SK-N-SH (cell line): ENCODE measurements around the gene ATG7. TPM values are rescaled to one million over a fixed set of nuclear protein-coding genes. Genes with fewer than 3 reads are reported as not detected.

ENCODE experiments used
- CTCF ChIA-PET: fragments of 300-600, 350-600 bp; formaldehyde crosslinking; extraction: SDS; loops from one replicate; lab custom pipeline; 2021; lab: Yijun Ruan, JAX
- POLR2A ChIA-PET: fragments of 350-600 bp; sonication (Branson Sonifier 250); formaldehyde crosslinking; extraction: SDS; loops from one replicate; lab custom pipeline; 2020; ENCODE audit warnings: antibody characterized with exemption, inconsistent platforms; lab: Yijun Ruan, JAX
- DNase-seq: peaks from one replicate; pipeline ENCODE4 v3.0.0; 2012
- H2AFZ ChIP-seq: fragments of 200-600 bp; sonication (generic); 2 replicates; pipeline ENCODE4 v1.8.1; 2016; ENCODE audit warnings: antibody characterized with exemption, mild to moderate bottlenecking, low read depth
- H3F3A ChIP-seq: fragments of 200-600 bp; sonication (generic); replicated peaks from 2 replicates; pipeline ENCODE3; 2016; ENCODE audit warnings: antibody characterized with exemption, mild to moderate bottlenecking; ENCODE audit not compliant: insufficient read depth
- H3K27ac ChIP-seq, 2 experiments: fragments of 200-500 bp in 1 of 2; fragments of 200-600 bp in 1 of 2; sonication (Bioruptor generic) in 1 of 2; sonication (generic), shearing (Covaris generic) in 1 of 2; 2 replicates each; pipeline versions ENCODE4 v1.5.1 to v1.6.1; 2014 to 2016; ENCODE audit warnings: low read depth in 2 of 2, inconsistent platforms in 1 of 2, low read length in 1 of 2, mild to moderate bottlenecking in 1 of 2, mixed read lengths in 1 of 2
- H3K27me3 ChIP-seq: fragments of 200-600 bp; sonication (generic), shearing (Covaris generic); 2 replicates; pipeline ENCODE4 v1.6.1; 2016; ENCODE audit warnings: mixed run types; ENCODE audit not compliant: insufficient read depth
- H3K36me3 ChIP-seq, 2 experiments: fragments of 200-500 bp in 1 of 2; fragments of 200-600 bp in 1 of 2; sonication (Bioruptor generic) in 1 of 2; sonication (generic) in 1 of 2; replicated peaks in 1 of 2; 2 replicates each; pipeline versions ENCODE3 to v1.5.1; 2014 to 2016; ENCODE audit warnings: low read length in 1 of 2, mild to moderate bottlenecking in 1 of 2; ENCODE audit not compliant: insufficient read depth in 2 of 2, control insufficient read depth in 1 of 2
- H3K4me1 ChIP-seq, 2 experiments: fragments of 200-500 bp in 1 of 2; fragments of 200-600 bp in 1 of 2; sonication (Bioruptor generic) in 1 of 2; sonication (generic), shearing (Covaris generic) in 1 of 2; 2 replicates each; pipeline versions ENCODE4 v1.5.1 to v1.6.1; 2014 to 2016; ENCODE audit warnings: low read depth in 1 of 2, low read length in 1 of 2, mixed run types in 1 of 2; ENCODE audit not compliant: insufficient read depth in 2 of 2, control insufficient read depth in 1 of 2
- H3K4me2 ChIP-seq: fragments of 200-600 bp; sonication (generic), shearing (Covaris generic); 2 replicates; pipeline ENCODE4 v1.6.1; 2017; ENCODE audit warnings: mixed run types
- H3K4me3 ChIP-seq, 2 experiments: fragments of 200-500 bp in 1 of 2; fragments of 200-600 bp in 1 of 2; sonication (Bioruptor generic) in 1 of 2; sonication (generic), shearing (Covaris generic) in 1 of 2; 2 replicates each; pipeline versions ENCODE4 v1.5.1 to v1.8.1; 2014 to 2016; ENCODE audit warnings: low read depth in 2 of 2, inconsistent platforms in 1 of 2, low read length in 1 of 2, mild to moderate bottlenecking in 1 of 2, mixed read lengths in 1 of 2, moderate library complexity in 1 of 2
- H3K79me2 ChIP-seq: fragments of 200-600 bp; sonication (generic); 2 replicates; pipeline ENCODE4 v1.8.1; 2017; ENCODE audit warnings: mild to moderate bottlenecking; ENCODE audit not compliant: insufficient read depth
- H3K9ac ChIP-seq: fragments of 200-600 bp; sonication (generic); 2 replicates; pipeline ENCODE4 v1.6.1; 2017; ENCODE audit warnings: mixed run types
- H3K9me2 ChIP-seq: fragments of 200-600 bp; sonication (generic); 2 replicates; pipeline ENCODE4 v1.6.1; 2017; ENCODE audit warnings: mixed run types
- H3K9me3 ChIP-seq: fragments of 200-600 bp; sonication (generic); 2 replicates; pipeline ENCODE4 v1.6.1; 2017; ENCODE audit warnings: mixed run types, mild to moderate bottlenecking, moderate library complexity
- H4K20me1 ChIP-seq: fragments of 200-600 bp; sonication (generic); 2 replicates; pipeline ENCODE4 v1.6.1; 2017; ENCODE audit warnings: mild to moderate bottlenecking, mixed run types; ENCODE audit not compliant: insufficient read depth
- CHD2 ChIP-seq: fragments of 150-350 bp; IDR thresholded peaks from 2 replicates; pipeline ENCODE4 v1.6.1; 2018; ENCODE audit warnings: low read length; ENCODE audit not compliant: partially characterized antibody
- FOSL2 ChIP-seq: IDR thresholded peaks from 2 replicates; pipeline ENCODE4 v1.4.0; 2012; ENCODE audit warnings: low read depth, mild to moderate bottlenecking, moderate library complexity, borderline replicate concordance
- FOXJ3 ChIP-seq: sonication (generic); formaldehyde crosslinking; IDR thresholded peaks from 2 replicates; pipeline ENCODE4 v1.5.1; 2020; ENCODE audit warnings: mild to moderate bottlenecking, missing genetic modification reagents
- MAX ChIP-seq: IDR thresholded peaks from 2 replicates; pipeline ENCODE4 v1.4.0; 2012; ENCODE audit warnings: low read depth
- MEF2A ChIP-seq: IDR thresholded peaks from 2 replicates; pipeline ENCODE4 v1.4.0; 2012; ENCODE audit warnings: low read depth, borderline replicate concordance
- NFIC ChIP-seq: IDR thresholded peaks from 2 replicates; pipeline ENCODE4 v1.4.0; 2012; ENCODE audit warnings: borderline replicate concordance
- NRF1 ChIP-seq: IDR thresholded peaks from 2 replicates; pipeline ENCODE4 v1.6.1; 2012; ENCODE audit warnings: low read depth, mild to moderate bottlenecking, low read length
- POLR2AphosphoS5 ChIP-seq: IDR thresholded peaks from 2 replicates; pipeline ENCODE4 v1.6.1; 2012; ENCODE audit warnings: low read depth, low read length
- SMC3 ChIP-seq: IDR thresholded peaks from 2 replicates; pipeline ENCODE4 v1.6.1; 2012; ENCODE audit warnings: low read depth, low read length, improper control_type of control experiment
- TCF12 ChIP-seq: IDR thresholded peaks from 2 replicates; pipeline ENCODE4 v1.4.0; 2012
- USF1 ChIP-seq: IDR thresholded peaks from 2 replicates; pipeline ENCODE4 v1.4.0; 2012; ENCODE audit warnings: low read depth, borderline replicate concordance
- YY1 ChIP-seq: IDR thresholded peaks from 2 replicates; pipeline ENCODE4 v1.4.0; 2012; ENCODE audit warnings: low read depth, mild to moderate bottlenecking
- ZBTB33 ChIP-seq: IDR thresholded peaks from 2 replicates; pipeline ENCODE4 v1.4.0; 2012; ENCODE audit warnings: low read depth, borderline replicate concordance
- WGBS: methylation state at CpG from one replicate; pipeline ENCODE4 v1.1.6; 2017; ENCODE audit warnings: low lambda C conversion rate; 5-methylcytosine and 5-hydroxymethylcytosine counted together
- polyA plus RNA-seq, 3 experiments: library from polyadenylated mRNA; depleted of rRNA; stranded (reverse); fragments of >200 nt; gene quantifications; 2 replicates each; pipeline ENCODE4 v1.2.3, GENCODE V29; 2012

ATG7 gene
- polyA plus RNA-seq, 1 of the 3 experiments (the other 2 are of a cell fraction), result 29.5 TPM

- WGBS, result 61% methylated on average over 11 of the region's 11 CpGs
- ChIA-PET POLR2A (no interaction called here), CTCF (interaction anchor here (2.3 kb wide), 1 partner anchor 231 kb away, joined by 5 read pairs; no protein-coding TSS in a partner anchor)
- H3K79me2 ChIP-seq, result peaks cover 59% of the 10 kb centered on the region
- H3K4me3 ChIP-seq, result no peak overlapping the region
- H3K27ac ChIP-seq, result peak overlapping the region in 1 of 2 experiments; percentile 98; a peak in 2 of 4 replicates
- peaks cover 9 to 50% of the 10 kb centered on the region in 2 experiments for H3K4me1 ChIP-seq
- H3K9me2 ChIP-seq, result no peaks in the 10 kb centered on the region
- H3K36me3 ChIP-seq, result peaks cover 0 to 1% of the 10 kb centered on the region in 2 experiments
- H3K4me2 ChIP-seq, result peak overlapping the region; percentile 77
- no peaks in the 10 kb centered on the region for H3K27me3 ChIP-seq
- H3F3A ChIP-seq, result peaks cover 56% of the 10 kb centered on the region
- H2AFZ ChIP-seq, result no peak overlapping the region
- H3K9ac ChIP-seq, result peak overlapping the region; percentile 48; the same call in 1 of the 2 replicates
- no peaks in the 10 kb centered on the region for H4K20me1 ChIP-seq
- H3K9me3 ChIP-seq, result no peaks in the 10 kb centered on the region
- no peak for DNase-seq
- TF ChIP-seq FOSL2 (peak; percentile 50; the same call in 1 of the 2 replicates), FOXJ3 (CRISPR knock-in tag) (no peak), YY1 (0 out of 2 replicates have a peak, but pooled peaks have one; percentile 57), TCF12 (peak; percentile 41; the same call in 1 of the 2 replicates), POLR2AphosphoS5 (no peak), MAX (no peak), NRF1 (no peak), MEF2A (no peak)
- TF ChIP-seq, all 33 proteins: peak for 3
These were observed 18.8 kb downstream of the ATG7 start for GRCh38 chr3:11290743-11291680.

- no peak overlapping the region for H3K4me2 ChIP-seq
These were observed 19.6 kb downstream of the ATG7 start for GRCh38 chr3:11291808-11292207.

More at GRCh38 chr3:11291808-11292207, 19.6 kb downstream of the ATG7 start:
- H3F3A ChIP-seq, result peaks cover 48% of the 10 kb centered on the region
- H3K79me2 ChIP-seq, result peaks cover 59% of the 10 kb centered on the region
- H3K36me3 ChIP-seq, result no peaks in the 10 kb centered on the region
- no peak overlapping the region for H2AFZ ChIP-seq
- H3K4me1 ChIP-seq, result peaks cover 9 to 50% of the 10 kb centered on the region in 2 experiments
- ChIA-PET CTCF (interaction anchor here (2.3 kb wide), 1 partner anchor 232 kb away, joined by 5 read pairs; no protein-coding TSS in a partner anchor), POLR2A (no interaction called here)
- no peaks in the 10 kb centered on the region for H3K9me3 ChIP-seq
- peak overlapping the region in 1 of 2 experiments; percentile 98; a peak in 2 of 4 replicates for H3K27ac ChIP-seq
- H3K9me2 ChIP-seq, result no peaks in the 10 kb centered on the region
- no peaks in the 10 kb centered on the region for H4K20me1 ChIP-seq
- no peak overlapping the region for H3K4me3 ChIP-seq
- DNase-seq, result no peak
- 96% methylated on average over 5 of the region's 5 CpGs for WGBS
- H3K9ac ChIP-seq, result peak overlapping the region; percentile 48; the same call in 1 of the 2 replicates
- no peaks in the 10 kb centered on the region for H3K27me3 ChIP-seq
- TF ChIP-seq MAX (no peak), YY1 (no peak), TCF12 (no peak), USF1 (no peak), NFIC (no peak), ZBTB33 (no peak), SMC3 (no peak), CHD2 (no peak)
